EH (cell line): ENCODE data around the gene SUPT4H1.
"Not testable (repeated sequence)": the region's sequence is repeated elsewhere in the genome, so short reads cannot be mapped to it uniquely, and the experiment has no call there.

Source experiments
- DNase-seq: peaks from one replicate; pipeline ENCODE4 v3.0.0-alpha.2; 2015; ENCODE audit warnings: low read depth

The SUPT4H1 gene

DNA sequence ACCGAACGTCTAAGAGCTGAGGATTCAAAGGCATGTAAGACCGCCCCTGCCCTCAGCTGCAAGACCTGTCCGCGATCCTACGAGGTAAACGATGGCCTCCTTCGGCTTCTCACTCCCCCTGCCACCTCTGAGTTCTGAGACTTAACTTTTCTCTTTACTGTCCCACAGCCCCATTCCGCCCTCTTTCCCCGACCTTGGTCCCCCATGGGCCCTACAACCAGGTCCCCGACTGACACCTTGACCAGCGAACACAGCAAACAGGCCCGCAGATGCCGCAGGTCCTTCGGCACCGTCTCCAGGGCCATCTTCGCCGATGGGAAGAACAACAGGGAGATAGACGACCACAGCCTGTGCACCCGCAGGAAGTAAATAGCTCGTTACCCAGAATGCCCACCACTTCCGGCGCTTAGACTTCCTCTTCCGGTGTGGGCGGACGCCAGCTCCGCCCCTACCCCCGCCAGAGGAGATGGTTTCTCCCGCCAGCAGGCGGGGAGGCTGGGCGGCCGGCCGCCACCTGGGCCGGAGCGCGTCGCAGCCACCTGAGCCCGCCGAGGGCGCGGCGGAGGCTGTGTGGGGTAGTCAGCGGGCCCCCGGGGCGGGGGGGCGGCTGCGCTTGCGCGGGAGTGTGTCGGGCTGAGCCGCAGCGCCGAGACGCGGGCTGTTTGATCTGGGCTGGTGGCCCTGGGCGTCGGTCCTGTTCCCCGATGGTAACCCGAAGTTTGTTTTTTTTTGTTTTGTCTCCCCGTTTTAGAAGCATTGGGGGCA is at the start of gene SUPT4H1:
Gene SUPT4H1 (minus strand): TSS at position 371 of the 765 bp plus-strand sequence. CDS start 66 bp downstream, at position 305.
- DNase-seq, result peak; percentile 91

DNA sequence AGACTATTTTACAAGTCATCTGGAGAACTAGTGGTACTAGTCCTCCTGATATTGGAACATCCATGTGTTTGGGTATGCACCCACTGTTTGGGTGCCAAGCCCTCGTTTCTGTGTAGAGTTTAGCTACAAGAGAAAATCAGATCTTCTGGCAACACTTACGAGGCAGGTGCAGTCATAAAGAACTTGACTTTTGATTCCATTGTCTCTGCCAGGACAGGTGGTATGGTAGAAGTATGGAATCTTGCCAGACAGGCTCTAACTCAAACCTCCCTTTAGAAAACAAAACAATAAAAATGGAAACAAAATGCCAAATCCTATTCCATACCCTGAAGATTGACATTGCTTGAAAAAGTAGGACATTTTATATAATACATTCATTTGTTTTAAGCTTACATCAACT is 49.3 kb upstream of the SUPT4H1 start:
- DNase-seq, result no peak

DNA sequence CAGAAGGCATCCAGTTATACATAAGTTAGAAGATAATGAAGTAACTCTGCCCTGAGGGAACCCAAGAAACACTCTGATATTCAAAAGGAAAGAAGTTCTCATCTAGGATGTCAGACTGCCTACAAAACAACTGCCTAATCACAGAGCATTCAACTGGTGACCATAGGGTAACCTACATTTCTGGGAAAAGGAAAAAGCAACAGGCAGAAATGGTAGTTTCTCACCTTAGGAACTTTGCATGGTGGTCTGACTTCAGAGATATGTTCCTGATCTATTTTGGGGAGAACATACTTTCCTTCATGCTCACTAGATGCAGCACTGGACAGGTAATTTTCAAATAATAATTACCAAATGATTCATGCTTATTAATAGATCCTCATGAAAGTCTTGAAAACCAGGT is 48.8 kb upstream of the SUPT4H1 start:
- no peak for DNase-seq

DNA sequence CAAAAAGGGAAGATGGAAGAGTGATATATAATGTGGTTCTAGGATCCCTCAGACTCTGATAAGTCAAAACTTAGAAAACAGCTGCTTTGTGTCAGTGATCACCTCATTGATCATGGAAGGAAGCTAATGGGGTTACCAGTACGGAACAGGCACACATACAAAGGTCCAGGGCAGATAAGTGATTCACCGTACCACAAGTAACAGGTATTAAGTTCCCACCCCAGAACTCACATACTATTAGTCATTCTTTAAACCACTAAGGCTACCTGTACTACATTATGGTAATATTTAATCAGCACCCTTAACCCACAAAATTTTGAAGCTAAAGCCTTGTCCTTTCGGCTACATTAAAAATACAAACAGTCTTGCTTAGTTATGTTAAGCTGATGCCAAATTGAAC is 48.0 kb upstream of the SUPT4H1 start:
- DNase-seq, result no peak

DNA sequence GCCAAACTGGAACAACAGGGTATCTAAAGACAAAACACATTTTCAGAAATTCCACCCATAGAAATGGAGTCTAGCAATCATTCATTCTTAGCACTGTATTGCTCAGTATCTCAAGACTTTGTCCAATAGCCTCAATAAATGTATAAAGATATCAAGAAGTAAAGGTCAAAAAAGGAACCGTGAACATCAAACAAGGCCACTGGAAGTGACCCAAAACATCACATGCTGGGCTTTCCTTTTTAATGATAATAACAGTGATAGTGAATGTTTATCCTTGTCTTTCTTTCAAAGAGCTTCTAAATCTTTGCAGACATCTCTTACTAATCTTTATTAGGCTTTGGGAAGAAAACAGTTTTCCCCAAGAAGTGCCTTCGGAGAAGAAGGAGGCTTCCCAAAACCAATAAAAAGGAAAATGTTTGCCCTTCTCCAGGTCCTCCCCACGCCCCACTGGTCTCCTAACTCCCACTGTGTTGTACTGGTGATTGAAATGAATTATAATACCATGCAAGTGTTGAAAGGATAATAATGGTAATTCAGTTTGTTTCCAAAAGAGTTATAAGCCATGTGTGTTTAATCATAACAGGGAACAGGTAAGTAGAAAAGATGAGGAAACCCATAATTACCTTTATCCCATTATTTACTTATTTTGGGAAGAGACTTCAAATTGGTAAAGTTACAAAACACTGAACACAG is 46.7 kb upstream of the SUPT4H1 start:
- DNase-seq, result no peak

DNA sequence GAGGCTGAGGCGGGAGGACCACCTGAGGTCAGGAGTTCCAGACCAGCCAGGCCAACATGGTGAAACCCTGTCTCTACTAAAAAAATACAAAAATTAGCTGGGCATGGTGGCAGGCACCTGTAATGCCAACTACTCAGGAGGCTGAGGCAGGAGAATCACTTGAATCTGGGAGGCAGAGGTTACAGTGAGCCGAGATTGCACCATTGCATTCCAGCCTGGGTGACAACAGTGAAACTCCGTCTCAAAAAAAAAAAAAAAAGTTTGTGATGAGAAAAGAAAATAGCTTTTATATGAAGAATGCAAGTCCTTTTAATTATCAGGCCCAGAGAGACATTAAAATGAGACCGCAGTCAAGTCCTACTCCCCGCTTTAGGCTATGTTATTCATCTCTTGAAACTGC is 45.4 kb upstream of the SUPT4H1 start:
- DNase-seq, result not testable (repeated sequence)

DNA sequence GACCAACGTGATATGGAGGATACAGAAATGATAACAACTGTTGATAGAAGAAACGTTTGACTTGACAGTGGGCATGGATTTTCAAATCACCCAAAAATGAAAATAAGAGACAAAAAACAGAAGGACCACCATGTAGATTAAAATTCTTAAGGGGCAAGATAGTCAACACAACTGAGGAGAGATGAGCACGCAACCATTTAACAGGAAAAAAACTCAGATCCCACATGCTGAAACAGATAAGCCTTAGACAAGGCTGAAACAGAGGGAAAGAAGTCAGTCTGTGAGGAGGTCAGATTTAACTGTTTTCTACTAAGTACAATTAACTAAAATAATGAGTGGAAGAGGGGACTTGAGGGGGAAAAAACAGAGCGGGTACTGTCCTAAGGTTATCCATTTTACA is 44.2 kb upstream of the SUPT4H1 start:
- DNase-seq, result no peak

DNA sequence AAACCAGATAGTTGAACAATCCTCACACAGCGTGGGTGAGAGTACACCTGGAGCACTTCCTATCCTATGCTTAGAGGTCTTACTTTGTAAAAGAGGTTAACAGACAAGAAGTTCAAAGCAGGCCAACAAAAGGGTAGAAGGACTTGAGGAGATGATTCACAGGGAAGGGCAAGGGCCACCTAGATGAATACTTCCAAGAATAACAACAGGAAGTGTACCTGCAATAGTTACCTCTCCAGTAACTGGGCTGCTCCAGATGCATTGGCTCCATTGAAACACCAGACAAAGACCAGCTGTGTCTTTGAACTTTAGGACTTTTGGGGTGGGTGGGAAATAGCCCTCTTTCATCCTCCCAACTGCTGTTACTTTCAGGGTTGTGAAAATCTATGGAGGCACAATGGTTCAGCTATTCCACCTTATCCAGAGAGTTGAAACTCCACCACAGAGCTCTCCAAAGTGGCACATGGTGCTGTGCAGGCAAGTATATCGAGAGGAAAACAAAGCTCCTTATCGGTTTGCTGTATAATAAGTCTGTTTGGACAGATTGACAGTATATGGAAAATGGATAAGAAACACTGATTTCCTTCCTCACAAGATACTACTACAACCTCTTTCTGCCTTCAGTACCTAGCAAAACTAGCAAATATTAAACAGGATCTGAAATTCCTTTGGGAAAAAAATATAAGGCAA is 42.7 kb upstream of the SUPT4H1 start:
- no peak for DNase-seq

DNA sequence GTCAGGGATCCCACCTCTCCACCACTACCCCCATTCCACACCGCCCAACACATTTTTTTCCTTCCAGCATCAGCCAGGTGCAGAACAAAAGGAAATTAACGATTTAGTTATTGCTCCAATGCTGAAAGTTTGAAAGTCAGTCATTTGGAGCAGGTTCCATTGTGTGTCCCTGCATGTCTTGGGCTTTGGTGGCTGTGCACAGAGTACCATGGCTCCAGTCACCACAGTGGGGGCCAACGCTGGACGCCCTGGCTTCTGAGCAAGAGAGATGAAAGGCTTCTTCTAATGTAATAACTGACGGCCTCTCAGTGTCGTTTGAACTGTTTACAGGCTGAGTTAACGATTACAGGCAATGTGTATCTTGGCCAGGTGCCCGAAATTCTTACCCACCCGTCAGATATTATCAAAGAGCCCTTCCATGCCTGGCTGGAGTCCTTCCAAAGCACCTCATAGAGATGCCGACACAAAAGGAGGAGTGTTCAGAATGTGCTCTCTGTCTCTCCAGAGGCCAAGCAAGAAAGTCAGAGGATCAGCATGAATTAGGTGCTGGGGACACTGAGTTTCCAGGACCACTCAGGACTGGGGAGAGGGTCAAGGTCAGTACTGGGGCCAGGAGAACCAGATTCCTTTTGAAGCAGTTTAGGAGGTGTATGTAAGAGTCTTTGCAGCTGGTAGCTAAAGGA is 39.4 kb upstream of the SUPT4H1 start:
- peak; percentile 16 for DNase-seq

DNA sequence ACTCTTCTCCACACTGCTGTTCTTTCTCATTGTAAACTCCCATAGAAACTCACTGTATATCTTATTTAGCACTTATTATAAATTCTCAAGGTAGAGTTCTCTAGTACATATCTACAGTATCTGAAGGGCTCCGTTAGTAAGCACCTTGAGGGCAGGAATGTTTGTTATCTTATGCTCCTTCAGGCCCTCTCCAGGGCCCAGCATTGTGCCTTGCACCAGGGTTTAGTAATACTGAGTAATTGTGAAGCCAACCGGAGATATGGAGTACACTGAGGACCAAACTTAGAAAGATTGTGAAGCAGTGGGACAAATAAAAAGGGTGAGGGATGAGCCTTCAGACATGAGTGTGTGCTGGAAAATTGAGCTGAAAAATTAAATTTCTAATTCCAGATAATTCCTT is 38.9 kb upstream of the SUPT4H1 start:
- no peak for DNase-seq

DNA sequence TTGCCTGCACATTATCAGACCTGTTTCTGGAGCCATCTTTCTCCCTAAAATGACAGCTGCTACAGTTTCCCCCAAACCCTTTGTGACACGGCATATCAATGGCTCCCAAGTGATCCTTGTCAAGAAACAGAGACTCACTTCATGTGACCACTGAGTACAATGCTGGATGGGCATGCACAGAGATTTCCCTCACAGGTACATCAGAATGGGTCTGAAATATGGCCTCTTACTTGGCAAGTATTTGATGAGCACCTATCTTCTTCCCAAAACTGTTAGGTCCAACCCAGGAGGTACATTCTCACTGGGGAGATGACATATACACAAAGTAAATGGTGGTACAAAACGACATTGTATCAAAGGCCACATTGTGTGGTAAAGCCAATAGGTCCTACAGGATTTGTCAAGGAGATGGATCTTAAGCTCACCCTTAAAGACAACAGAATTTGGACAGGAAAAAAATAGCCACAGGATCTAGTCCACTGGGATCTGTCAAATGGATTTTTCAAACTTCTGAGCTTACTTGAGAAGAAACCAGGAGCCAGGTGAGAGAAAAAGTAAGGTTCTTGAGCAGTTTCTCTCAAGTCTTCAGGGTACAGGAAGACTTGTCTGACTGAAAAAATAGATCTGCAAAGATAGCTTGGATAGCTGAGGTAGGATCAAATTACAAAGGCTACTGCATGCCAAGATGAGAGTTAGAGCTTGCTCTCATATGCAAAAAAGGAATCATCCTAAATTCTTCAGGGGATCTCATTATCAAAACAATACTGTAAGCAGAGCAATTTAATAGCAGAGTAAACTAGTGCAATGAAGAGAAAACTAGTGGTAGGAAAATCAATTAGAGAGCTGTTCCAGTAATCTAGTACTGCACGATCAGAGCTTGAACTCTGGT is 36.5 kb upstream of the SUPT4H1 start:
- peak; percentile 10 for DNase-seq

DNA sequence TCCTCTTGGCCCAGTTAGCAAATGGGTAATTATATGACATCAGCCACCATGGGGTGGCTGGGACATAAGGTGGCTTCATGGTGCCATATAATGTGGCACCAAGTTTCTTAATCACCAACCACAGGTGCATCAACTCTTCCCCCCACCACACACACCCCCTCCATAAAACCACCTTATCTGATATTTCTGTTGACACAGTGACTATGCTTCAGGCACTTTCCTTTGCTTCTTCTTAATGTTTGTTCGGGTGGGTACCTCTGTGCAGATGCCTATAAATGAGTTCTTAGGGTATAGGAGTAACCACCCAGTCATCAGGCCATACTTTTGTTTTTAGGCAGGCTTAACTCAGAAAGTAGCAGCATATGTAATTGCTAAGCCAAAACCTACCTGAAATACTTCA is 35.8 kb upstream of the SUPT4H1 start:
- no peak for DNase-seq

DNA sequence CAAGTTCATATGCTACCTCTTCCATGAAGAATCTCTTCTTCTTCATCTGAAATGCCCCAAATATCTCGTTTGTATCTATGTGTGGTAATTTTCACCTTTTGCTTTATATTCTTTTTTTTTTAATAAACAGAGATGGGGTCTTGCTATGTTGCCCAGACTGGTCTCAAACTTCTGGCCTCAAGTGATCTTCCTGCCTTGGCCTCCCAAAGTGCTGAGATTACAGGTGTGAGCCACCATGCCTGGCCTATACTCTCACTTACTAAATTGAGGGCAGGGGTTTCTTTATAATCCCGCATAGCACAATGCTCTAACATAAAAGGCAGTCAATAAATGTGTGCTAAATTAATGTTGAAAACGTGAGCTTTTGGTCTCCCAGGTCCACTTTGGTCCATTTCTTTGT is 34.7 kb upstream of the SUPT4H1 start:
- DNase-seq, result no peak

DNA sequence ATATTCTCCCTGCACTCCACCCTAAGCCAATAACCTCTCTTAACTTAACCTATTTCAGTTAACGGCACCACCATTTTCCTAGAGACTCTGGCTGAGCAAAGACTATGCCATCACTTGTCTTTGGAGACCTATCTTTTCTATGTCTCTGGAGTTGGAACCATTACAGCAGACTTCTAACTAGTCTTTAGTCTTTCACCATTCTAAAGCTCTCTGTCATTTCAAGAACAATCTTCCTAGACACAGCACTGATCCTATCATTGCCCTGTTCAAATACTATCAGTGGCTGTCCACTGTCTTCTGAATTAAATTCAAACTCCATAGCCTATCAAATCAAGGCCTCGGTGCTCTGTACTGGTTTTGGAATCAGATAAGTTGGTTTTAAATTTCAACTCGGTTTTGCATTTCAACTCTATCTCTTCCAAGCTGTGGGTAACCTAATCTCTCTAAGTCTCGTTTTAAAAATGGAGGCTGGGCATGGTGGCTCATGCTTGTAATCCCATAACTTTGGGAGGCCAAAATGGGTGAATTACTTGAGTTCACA is 33.4 kb upstream of the SUPT4H1 start:
- no peak for DNase-seq

DNA sequence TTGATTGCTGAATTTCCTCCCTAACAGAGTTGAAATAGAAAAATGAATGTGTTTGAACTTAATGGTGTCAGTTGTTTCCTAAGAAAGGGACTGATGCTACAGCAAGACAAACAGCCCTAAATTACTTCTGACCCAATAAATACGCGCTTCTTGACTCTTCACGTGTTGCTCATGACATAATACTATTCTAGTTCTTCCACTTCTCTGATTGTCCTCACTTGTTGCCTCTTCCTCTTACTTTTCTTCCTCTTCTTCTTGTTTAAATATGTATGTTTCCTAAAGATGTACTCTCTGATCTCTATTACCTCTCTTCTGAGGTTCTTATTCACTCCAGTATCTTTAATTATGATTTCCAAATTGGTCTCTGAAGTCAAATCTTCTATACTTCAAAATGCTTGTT is 32.9 kb upstream of the SUPT4H1 start:
- no peak for DNase-seq

DNA sequence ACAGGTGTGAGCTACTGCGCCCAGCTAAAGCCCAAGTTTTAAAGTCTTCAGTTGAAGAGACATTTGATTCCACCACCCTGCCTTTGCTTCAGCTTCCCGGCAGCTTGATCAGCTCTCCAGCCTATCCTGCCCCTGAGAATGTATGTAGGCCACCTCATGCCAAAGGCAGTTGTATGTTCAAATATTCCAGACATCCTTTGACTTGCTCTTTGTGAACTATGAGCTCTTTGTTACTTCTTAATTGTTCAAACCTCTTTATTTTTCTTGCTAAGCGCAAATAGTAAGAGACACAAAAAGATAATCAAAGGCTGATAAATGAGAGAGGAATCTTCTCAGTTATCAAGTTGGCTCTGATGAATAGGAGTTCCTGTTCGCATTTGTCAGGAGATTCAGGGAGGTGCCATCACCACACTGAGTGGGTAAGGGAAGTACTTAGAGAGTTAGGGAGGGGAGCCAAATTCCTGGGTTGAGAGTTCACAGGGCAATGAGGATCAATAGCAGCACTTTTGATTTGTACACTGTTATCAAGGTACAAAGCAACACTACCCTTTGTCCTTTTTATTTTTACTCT is 32.0 kb upstream of the SUPT4H1 start:
- no peak for DNase-seq

DNA sequence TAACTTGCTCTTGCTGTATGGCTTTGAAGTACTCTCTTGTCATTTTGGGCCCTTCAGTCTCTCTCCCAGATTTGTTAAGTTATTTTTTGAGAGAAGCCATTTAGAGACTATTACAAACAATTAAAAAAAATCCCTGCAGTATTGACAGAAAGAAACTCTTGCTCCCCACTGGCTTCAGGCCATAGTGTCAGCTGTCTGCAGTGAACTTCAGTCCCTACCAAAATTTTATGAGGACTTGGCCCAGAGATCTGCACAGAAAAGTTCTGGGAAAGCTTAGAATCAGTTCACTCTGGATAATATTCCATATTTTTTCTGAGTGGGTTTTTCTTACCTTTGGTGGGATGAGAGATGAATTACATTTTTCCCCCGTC is 30.9 kb upstream of the SUPT4H1 start:
- no peak for DNase-seq

DNA sequence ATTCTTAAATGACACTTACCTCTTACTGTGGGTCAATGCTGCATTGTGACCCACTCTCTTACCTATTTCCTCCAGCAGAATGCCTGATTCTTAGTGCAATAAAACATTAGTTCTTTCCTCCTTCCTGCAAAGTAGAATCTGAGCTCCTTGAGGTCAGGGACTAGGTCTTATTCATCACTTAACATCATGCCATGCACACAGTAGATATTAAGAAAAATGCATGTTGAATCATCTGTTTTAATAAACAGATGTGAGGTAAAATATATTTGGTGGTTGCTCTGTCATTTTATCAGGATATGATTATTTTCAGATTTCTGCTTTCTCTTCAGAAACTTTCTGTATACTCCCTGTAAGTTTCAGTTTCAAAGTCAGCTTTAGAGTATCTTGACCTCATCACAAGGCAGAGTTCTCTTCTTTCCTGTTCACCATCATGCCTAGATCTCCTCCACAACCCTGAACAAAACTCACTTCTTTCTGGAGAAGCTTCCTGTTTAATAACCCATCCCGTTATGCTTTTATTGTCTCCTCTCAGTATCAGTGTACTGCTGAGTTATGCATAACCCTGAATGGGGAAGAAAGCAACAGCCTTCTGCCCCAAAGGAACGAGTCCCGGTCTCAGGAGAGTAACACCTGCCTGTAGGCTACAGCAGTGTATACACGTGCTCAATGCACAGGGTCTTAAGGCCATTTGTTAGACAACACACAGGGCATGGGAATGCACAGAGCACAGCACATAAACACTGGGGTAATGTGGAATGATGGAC is 30.3 kb upstream of the SUPT4H1 start:
- DNase-seq, result no peak

DNA sequence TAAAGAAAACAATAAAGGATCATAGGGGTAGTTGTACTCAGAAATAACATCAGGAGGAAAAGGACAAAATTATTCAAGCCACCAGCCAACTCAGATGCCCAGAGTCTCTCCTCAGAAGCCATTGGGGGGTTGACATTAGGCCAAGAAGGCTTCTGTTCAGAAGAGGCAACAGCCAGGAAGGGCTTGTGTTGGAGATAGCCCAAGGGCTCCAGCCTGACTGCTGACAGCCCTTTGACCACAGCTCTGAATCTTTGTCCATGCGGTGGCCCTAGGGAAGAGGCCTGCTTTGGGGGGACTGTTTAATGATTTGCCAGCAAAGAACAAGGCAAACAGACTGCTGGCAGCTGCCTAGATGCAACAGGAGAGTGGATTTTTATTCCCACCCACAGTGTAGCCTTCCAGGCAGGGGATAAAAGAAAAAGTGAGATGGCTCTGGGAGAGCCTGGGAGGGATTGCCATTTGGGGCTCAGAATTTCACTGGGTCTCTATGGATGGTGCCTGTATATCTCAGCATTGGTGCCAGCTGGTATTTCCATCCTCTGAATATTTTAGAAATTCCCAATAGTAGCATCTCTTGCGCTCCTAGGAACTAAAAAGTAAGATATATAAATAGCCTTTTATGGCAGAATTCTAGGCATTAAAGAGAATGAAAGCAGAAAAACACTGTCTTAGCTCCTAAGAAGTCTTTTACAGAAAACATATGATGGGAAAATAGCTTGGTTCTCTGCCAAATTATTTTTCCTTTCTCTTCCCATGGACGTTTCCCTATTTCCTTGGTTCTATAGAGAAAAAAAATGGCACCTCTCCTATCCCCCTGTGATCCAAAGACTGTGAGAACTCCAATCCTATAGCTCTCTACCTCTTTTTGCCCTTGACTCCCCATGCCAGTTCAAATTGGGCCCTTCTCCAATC is 29.4 kb upstream of the SUPT4H1 start:
- no peak for DNase-seq
